GM19468 (cell line): Measurements from ENCODE around the gene PRTFDC1.

Source experiments
- ATAC-seq: cut with Tn5 transposase; IDR thresholded peaks from one replicate; pipeline ENCODE4 v1.9.1; 2021; ENCODE audit warnings: mild to moderate bottlenecking, moderate library complexity, moderate number of reproducible peaks; ENCODE audit not compliant: unreplicated experiment; ENCODE audit errors: extremely low read depth

The PRTFDC1 gene

DNA sequence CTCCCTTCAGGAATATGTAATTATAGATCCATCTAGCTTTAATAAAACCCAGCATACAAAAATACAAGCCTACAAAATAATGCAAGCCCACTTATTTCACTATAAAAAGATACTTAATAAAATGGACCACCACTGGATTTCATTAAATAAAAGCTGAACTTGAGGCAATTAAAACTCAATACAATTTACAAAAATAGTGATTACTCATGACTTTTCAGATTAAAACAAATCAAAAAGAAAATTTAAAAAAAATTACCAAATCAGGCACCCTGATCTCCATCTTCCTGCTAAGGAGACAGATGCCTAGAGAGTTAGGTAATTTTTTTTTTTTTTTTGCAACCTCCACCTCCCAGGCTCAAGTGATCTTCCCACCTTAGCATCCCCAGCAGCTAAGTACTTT is 41.8 kb downstream of the PRTFDC1 start:
- ATAC-seq: no peak

DNA sequence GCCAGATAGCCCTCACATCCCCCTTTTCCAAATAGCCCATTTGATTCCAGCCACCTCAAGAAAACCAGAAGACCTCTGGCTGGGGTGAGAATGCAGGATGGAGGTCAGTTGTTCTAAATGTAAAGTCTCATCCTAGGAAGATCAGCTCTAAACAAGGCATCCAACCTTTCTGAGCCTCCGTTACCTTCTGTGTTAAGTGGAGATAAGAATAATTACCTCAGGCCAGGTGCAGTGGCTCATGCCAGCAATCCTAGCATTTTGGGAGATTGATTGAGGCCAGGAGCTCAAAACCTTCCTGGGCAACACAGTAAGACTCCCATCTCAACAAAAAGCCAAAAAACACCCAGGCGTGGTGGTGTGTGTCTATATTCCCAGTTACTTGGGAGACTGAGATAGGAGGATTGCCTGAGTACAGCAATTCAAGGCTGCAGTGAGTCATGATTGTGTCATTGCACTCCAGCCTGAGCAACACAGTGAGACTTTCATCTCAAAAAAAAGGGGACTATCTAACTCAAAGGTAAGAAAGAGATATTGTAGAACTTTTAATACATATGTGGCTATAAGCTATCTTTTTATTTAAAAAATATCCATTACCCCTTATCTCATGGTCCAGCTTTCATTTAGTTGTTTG is 43.5 kb downstream of the PRTFDC1 start:
- no peak for ATAC-seq

DNA sequence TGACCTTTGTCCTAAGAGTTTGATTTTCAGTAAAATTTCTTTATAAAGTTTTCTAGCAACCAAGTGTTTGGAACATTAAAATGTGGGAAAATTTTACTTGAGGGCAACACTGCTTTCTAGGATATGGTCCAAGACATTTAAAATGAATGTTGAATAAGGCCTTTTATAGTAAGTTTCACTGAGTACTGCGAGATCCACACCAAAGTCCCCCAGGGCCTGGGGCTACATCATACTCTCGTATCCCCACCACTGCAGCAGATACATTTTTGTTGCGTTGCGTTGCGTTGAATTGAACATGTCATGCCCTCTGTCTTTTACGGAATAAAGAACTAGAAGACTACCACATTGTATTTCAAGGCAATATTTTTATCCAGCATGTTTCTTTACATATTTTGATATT is 44.5 kb downstream of the PRTFDC1 start:
- ATAC-seq: no peak

DNA sequence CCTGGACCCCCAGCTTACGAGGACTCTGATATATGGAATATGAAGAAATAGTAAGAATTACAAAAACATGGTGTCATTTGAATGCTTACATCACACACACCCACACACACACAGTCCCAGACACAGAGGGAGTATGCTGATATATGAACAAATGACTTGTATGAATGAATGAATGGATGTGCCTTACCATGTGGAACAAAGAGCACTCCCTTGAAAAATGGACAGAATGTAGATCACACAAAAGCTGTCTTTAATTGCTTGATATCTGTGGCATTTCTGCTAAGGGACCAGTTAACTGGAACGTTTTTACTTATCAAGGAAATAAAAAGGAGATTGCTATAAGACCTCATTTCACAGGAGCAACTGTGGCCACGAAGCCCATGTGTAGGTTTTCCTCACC is 46.0 kb downstream of the PRTFDC1 start:
- no peak for ATAC-seq

DNA sequence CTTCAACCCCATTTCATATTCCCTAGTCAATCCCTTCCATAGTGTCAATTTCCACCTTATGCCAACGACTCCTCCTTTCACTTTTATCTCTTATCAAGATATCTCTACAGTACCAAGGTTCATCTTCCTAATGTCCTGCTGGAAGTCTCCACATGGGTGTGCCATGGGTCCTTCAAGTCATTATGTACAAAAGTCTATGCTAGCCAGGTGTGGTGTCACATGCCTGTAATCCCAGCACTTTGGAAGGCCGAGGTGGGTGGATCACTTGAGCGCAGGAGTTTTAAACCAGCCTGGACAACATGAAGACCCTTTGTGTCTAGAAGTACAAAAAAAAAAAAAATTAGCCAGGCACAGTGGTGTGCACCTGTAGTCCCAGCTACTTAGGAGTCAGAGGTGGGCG is 47.6 kb downstream of the PRTFDC1 start:
- no peak for ATAC-seq

DNA sequence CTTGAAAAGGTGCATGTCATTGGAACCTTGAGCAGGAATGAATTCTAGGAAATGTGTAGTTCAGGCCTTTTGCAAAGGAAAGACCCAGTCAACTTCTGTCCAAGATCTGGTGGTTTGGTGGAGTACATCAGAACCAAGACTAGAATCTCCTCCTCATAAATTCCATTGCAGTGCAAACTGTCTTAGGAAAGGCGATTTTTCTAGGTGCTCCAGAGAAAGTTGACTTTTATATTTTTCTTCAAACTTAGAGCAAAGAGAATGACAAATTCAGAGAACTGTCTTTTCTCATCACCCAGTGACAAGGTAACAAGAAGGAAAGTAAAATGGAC is 50.0 kb downstream of the PRTFDC1 start:
- ATAC-seq: no peak

DNA sequence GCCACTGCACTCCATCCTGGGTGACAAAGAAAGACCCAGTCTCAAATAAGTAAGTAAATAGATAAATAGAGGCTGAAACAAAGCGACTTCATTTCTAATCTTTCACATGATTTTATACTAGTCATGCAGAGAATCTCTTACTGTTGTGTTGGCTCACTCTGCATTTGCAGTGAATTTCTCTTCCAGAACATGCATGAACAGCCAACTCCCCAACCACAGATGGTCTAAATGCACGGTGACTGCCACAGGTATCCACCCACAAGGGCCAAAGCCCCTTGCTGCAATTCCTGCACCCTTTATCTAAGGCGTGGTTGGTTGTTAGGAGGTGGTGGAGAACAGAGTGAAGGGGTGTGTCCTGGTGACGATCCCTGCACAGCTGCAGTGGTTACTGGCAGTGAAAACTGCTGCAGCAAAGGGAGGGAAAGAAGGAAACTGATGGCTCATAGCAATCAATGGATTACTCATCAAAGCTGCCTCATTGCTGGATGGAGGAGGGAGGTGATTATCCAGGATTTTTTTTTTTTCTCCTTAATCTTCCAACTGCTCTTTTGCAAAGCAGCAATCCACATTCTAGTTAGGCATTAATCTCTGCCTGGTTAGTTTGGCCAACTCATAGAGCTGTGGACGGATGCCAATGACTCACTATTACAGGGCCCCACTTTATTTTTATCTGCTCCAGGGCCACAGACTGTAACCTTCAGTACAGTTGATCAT is 50.6 kb downstream of the PRTFDC1 start:
- no peak for ATAC-seq

DNA sequence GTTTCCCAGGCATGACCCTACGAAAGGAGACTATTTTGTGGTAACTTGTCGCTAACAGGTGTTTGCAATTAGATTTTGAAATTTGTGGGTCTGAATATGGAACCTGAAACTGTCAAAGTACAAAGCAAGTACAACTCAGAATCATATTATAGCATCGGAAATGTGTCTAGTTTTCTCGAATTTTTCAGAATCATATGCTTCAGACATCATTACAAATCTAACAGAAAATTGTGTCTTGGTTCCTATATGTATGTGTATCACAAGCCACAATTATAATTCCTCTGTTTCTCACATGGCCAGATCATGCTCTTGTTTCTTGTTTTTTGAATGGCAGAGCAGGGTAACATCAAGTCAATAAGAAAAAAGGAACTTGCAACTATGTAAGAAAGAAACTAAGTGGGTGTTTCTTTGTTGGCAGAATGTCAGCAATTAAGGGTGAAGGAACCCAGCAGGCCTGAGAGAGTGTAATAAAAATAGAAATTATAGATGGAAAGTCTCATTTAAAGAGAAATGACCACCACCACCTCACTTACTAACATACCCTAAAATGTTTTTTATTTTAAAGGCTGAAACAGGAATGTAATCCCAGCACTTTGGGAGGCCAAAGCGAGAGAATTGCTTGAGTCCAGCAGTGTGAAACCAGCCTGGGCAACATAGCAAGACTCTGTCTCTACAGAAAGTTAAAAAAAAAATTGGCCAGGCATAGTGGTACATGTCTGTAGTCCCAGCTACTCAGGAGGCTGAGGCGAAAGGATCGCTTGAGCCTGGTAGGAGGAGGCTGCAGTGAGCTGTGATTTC is 51.3 kb downstream of the PRTFDC1 start:
- peak; percentile 77 for ATAC-seq

DNA sequence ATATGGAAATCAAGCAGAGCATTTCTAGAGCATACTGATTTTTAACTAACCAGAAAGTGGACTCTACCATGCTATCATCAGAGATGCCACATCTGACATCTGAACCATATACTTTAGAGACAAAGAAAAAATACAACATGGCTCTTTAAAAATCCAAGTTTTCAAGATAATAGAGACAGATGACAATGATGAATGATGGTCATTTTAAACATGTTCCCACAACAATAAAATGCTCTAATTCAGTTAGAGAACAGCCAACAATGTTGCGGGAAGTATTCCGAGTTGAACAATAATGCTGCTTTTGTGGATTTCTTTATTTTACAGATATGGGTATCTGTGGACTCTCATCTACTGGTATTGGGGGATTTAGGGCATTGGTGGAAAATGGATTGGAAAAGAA is 52.8 kb downstream of the PRTFDC1 start:
- no peak for ATAC-seq

DNA sequence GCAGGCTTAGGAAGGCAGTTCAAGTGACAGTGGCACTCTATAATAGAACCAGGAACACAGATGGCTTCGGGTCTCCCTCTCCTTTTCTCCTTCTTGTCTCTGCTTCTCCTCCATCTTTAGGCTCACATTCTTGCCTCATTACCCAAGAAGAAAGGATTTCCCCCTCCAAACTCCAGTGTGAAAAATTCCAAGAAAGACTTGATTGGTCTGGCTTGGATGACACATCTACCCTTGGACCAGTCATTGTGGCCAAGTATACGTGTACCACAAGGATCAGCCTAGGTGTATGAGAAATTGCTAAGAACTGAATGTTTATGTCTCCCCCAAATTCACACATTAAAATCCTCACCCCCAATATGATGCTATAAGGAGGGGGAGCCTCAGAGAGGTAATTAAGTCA is 53.9 kb downstream of the PRTFDC1 start:
- ATAC-seq: no peak

DNA sequence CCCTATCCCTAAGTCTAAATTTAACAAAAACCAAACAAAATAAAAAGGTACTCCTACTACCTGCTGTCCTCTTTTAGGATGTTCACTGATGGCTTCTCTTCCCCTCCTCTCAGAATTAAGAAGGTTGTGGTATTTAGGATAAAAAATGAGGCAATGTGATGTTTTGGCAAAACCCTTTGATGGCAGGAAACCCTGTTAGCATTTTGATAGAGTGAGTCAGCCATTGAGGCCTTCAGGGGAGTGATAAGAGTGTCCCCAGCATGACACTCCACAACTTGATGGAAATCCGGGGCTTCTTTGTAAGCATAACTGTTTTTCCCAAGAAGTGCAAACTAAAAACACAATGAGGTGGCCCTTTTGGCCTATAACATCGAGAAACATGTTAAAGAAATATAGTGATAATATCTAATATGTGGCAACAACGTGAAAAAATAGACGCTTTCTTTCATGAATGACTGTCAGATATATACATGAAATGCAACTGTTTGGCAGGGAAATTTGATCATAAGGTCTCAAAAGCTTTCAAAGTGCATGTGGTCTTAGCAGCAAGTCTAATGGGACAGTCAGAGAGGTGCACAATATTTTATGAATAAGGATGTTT is 55.0 kb downstream of the PRTFDC1 start:
- ATAC-seq: no peak

DNA sequence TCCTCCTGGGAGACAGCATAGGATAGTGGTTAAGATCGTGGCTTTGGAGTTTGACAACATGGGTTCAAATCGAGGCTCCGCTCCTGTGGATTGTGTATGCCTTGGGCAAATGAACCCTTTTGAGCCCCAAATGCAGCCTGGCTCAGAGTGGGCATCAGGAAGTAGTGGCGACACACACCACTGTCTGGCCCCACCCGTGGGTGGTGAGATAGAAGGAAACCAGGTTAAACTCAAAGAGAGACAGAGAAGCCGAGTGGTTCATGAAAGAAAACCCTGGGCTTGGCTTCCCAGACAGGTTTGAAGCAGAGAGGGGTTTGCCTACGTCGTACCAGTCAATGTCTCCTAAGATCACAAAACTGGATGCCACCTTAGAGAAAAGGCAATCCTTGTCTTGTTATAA is 57.7 kb downstream of the PRTFDC1 start:
- no peak for ATAC-seq

DNA sequence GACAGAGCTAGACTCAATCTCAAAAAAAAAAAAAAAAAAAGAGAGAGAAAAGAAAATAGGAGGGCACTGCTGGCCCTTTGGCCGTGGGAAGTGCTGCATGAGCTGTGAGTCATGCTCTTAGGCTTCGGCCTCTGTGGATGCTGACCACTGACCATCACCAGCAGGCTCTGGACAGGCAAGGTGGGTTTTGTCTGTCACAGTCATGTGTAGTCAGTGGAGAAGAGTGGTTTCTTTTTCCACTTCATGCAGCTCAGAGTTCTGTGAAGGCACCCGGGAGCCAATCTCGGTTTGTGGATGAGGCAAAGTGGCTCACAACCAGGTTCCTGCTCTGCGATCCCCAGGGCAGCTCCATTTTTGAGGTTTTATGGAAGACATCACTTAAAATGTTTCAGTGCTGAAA is 58.1 kb downstream of the PRTFDC1 start:
- ATAC-seq: no peak

DNA sequence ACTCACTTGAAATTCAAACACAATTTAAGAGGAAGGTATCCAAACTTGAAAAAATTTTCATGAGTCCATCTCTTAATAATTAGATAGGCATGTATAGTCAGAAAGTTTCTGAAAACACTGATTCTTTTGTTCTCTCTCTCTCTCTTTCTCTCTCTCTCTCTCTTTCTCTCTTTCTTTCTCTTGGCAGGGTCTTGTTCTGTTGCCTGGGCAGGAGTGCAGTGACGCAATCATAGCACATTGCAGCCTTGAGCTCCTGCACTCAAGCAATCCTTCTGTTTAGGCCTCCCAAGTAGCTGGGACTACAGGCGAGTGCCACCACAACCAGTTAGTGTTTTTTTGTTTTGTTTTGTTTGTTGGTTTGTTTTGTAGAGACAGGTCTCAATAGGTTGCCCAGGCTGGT is 59.3 kb downstream of the PRTFDC1 start:
- no peak for ATAC-seq

DNA sequence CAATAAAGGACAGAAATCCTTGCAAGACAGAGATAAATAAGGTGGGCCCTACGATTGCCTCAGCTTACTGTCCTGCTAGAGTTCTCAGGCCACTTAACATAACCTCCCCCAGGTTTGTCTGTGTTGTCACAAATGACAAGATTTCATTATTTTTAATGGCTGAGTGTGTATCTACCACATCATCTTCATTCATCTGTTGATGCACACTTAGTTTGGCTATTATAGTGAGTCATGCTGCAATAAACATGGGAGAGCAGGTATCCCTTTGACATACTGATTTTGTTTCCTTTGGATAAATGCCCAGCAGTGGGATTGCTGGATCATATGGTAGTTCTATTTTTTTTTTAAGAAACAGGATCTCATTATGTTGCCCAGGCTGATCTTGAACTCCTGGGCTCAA is 60.6 kb downstream of the PRTFDC1 start:
- ATAC-seq: no peak

DNA sequence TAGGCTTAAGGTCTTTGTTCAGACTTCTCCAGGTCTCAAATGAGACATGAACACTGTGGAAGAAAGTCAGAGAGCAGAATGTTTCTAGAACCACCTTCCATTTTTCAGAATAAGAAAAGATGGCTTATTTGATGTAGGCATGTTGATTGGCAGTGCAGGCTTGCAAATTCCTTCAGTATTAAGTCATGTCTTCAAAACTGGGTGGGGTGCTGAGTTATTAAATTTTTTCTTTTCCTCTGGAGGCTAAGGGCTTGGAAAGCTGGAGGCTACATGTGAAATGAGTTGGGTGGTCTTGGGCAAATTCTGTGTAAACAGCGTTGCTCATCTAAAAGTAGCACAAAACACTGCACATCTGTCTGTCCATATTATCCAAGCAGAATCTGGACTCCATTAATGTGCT is 62.8 kb downstream of the PRTFDC1 start:
- no peak for ATAC-seq

DNA sequence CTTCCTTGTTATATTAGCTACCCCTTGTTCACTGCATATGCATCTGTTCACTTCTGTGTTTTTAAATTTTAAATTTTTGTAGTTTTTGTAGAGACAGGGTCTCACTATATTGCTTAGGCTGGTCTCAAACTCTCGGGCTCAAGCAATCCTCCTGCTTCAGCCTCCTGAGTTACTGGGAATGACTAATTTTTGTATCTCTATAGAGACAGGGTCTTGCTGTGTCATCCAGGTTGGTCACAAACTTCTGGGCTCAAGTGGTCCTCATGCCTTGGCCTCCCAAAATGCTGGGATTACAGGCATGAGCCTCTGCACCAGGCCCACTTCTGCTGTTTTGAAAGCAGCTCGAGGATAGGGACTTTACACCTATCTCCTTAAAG is 64.6 kb downstream of the PRTFDC1 start:
- no peak for ATAC-seq

DNA sequence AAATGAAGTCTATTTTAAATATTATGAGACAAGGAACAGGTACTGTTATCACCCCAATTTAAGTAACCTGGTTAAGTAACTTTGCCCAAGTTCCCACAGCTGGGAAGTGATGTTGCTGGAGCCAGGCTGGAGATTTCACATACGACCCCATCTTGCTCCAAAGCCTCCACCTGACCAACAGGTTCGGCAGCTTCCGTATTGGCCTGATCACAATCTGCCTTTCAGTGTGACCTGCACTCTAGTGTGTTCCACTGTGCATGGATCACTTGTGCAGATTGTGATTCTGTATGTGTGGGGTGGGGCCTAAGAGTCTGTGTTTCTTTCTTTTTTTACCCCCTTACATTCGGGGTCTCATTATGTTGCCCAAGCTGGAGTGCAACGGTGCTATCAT is 66.1 kb downstream of the PRTFDC1 start:
- ATAC-seq: no peak

DNA sequence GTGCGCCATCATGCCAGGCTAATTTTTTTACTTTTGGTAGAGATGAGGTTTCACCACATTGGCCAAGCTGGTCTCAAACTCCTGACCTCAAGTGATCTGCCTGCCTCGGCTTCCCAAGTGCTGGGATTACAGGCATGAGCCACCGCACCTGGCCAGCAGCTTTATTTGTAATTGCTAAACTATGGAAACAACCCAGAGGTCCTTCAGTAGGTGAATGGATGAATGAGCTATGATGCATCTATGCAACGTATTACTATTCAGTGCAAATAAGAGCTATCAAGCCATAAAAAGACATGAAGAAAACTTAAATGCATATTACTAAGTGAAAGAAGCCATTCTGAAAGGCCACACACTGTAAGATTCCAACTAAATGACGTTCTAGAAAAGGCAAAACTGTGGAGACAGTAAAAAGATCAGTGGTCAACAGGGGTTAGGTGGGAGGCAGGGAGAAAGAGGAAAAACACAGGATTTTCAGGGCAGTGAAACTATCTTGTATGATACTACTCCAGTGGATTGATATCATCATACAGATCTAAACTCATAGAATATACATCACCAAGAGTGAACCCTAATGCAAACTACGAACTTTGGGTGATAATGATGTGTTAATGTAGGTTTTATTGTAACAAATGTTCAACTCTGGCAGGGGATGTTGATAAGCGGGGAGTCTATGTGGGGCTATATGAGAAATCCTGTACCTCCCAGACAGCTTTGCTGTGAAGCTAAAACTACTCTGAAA is 66.7 kb downstream of the PRTFDC1 start:
- no peak for ATAC-seq

DNA sequence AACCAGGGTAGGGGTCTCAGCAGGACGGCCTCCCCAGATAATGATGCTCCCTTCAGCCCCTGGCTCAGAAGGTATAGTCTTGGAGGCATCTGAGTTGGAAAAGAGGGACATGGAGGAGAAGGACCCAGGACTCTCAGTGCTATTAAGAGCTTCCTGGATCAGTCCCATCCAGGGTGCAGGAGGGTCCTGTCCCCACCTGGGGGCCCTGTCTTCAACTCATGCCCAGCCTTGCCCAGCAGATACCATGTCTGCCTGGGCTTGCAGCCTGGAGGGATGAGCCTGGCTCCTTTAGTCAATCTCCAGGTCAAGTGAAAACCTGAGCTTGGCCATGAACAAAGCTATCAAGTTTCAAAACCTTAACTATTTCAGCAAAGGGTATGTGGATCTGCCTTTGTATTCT is 67.6 kb downstream of the PRTFDC1 start:
- ATAC-seq: no peak

DNA sequence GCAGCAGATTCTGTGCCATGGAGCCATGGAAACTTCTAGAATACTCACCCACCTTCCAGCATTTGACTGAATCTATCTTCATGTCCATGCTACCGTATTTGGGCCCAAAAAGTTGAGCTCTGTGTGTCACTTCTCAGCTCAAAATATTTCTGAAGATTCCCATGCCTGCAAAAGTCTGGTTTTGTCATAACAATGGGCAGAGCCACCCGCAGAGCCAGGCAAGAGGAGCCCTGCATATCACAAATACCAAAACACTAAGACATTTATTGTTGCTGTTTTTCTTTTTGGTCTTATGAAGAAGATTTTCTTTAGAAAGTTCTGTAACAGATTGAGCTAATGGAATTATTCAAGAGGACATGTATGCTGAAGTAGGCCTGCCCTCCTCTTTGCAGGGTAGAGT is 68.1 kb downstream of the PRTFDC1 start:
- ATAC-seq: no peak
